ENCODE results near the gene SIX5.

The SIX5 gene

DNA sequence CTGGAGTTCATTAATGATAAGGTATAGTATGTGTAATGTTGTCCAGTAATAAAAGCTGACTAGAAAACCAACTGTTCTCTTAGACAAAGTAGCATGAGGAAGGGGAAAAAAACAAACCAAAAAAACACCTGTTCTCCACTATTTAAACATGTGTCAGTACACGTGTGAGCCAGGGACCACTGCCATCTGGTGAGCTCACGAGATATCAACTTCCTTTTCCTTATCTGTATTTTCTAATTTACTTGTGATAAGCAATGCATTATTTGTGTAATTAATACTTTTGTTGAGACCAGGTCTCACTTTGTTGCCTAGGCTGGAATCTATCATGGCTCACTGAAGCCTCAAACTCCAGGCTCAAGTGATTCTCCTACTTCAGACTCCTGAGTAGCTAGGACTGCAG, 4.3 kb upstream of the SIX5 start:
- no peak for DNase-seq

DNA sequence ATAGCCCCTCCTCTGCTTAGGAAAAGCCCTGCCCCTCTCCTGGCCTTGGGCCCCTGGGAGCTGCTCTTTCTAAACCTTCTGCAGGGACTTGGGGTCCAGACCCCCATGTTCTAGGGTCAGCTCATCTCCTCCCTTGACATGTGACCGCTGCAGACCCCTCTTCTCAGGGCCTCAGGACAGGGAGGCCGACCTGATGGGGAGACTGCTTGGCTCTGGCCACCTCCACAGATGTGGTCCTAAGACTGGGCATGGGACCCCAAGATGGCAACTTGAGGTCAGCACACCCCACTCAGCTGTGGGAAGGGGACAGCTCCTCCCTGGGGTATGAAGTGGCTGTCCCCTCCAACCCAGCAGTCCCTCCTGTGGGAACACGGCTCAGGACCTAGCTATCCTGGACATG, 3.9 kb upstream of the SIX5 start:
- no peak for DNase-seq

DNA sequence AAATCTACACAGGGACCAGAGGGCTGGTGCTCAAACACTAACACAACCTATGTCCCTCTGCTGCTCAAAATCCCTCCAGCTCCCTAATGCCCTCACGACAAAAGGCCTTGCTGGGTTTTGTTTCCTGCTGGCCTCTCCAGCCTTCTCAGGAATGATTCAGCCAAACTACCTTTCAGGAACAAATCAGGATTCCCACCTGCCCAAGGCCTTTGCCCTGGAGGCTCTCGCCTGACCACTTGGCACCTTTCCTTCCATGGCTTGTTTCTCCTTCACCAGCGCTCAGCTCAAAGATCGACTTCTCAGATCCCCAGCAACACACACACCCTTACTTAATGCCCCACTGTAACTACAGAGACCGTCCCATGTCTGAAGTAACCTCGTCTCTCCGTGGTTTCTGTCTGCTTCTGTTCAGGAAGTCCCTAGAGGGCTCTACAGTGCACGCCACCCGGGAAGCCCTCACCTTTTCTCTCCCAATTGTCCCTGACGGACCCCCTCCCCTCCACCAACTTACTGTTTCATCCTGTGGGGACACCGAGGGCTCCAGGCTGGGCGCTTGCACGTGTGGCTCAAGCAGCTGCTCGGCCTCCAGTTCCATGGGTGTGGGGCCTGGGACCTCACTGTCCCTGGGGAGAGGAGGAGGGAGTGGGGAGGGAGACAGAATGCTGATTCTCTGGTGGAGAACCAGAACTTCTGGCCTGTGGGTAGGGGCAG, 3.2 kb upstream of the SIX5 start:
- no peak for DNase-seq

DNA sequence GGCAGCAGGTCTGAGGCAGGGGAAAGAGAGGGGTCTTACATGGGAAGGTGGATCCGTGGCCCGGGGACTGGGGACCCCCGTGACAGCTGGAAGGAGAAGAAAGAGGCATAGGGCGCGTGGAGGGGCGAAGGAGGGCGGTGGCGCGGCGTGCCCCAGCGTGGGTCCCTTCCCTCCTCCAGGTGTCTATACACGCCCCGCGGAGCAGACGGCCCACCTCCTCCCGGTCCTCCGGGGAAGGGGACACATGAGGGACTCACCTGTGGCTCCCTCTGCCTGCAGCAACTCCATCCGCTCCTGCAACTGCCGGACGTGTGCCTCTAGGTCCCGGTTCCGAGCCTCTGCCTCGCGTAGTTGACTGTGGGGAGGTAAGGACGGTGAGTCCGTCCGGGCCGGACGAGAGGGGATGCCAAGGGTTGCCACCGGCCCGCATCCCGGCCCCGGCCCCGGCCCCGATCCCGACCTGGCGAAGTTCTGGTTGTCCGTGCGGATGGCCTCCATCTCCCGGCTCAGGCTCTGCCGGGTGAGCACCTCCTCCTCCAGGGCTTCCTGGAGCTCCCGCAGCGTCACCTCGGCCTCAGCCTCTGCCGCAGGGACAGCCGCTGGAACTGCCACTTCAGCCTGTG, 2.4 kb upstream of the SIX5 start:
- DNase-seq: no peak

DNA sequence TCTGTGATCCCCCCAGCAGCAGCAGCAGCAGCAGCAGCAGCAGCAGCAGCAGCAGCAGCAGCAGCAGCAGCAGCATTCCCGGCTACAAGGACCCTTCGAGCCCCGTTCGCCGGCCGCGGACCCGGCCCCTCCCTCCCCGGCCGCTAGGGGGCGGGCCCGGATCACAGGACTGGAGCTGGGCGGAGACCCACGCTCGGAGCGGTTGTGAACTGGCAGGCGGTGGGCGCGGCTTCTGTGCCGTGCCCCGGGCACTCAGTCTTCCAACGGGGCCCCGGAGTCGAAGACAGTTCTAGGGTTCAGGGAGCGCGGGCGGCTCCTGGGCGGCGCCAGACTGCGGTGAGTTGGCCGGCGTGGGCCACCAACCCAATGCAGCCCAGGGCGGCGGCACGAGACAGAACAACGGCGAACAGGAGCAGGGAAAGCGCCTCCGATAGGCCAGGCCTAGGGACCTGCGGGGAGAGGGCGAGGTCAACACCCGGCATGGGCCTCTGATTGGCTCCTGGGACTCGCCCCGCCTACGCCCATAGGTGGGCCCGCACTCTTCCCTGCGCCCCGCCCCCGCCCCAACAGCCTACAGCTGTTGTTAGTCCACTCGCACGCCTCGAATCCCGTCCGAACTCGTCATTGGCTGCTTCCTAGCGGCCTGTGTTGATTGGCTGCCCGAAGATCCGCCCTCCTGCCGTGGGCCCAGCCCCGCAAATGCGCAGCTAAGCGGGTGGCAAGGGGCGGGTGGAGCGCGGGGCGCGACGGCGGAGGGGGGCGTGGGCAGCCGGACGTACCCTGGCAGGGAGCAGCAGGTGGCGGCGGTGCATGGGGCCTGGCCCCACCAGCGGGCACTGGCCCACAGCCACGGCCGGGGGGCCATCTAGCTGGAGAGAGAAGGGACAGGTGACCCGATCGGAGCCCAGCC, 1.4 kb upstream of the SIX5 start:
- DNase-seq: peak; percentile 83 to 98 (median 87)

DNA sequence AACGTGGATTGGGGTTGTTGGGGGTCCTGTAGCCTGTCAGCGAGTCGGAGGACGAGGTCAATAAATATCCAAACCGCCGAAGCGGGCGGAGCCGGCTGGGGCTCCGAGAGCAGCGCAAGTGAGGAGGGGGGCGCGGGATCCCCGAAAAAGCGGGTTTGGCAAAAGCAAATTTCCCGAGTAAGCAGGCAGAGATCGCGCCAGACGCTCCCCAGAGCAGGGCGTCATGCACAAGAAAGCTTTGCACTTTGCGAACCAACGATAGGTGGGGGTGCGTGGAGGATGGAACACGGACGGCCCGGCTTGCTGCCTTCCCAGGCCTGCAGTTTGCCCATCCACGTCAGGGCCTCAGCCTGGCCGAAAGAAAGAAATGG, 754 bp upstream of the SIX5 start:
- peak; percentile 30 to 85 (median 61) for DNase-seq

DNA sequence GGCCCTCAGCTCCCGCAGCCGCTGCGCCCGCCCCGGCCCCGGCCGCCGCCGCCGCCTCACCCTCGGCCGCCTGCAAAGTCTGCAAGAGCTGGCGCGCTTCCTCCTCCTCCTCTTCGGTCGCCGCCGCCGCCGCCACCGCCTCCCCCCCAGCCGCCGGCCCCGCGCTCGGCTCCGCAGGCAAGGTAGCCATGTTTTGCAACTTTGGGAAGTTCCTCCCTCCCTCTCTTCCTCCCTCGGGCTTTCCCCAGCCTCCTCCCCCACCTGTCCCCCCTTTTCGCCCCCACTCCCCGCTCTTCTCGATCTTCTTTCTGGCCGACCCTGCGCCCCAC, 433 bp downstream of the SIX5 start:
- peak in 3 of 5 experiments; percentile 10 to 58 (median 36) for DNase-seq

DNA sequence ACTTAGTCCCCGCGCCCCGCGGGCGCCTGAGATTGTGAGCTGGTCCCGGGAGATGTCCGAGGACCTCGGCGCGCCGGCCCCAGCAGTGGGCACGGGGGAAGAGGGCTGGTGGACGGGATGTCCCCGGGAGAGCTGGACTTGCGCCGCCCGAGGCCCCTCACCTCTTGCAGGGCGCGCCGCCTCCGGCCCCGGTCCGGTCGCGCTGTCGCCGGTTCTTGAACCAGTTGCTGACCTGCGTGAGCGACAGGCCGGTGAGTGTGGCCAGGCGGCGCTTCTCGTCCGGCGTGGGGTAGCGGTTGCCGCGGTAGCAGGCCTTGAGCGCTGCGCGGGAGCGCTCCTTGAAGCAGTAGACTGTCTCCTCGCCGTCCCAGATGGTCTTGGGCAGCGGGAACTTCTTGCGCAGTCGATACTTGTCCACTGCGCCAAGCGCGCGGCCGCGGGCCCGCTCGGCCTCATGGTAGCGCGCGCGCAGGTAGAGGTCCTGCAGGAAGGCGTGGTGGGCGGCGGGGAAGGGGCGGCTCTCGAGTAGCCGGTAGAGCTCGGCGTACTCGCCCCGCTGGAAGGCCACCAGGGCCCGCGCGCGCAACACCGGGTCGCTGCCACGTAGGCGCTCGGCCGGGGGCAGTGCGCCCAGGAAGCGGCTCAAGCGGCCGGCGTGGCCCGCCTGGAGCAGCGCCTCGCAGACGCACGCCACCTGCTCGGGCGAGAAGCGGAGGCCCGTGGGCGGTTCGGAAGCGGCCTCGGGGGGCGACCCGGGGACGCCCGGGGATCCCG, 984 bp downstream of the SIX5 start:
- peak in 1 of 5 experiments; percentile 38 for DNase-seq

DNA sequence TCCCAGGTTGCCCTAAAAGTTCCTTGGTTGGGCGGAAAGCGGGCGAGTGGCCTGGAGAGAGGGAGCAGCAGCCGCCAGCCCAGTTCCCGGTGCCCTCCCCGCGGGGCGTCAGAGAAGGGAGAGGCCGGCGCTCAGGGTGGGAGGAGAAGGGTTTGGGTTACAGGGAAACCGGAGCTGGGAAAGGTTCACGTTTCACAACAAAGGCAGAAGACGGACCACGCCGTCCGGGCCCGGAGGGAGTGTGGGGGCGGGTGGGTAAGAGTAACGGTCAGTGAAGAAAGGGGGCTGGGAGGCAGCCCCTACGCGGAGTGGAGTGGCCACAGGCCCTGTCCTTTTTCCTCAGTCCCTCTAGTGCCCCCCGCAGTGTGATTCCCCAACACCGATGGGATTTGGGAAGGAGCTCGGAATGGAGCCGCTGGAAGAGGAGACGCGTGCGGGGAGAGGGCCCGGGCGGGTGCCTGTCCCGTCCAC, 1.6 kb downstream of the SIX5 start:
- no peak for DNase-seq

DNA sequence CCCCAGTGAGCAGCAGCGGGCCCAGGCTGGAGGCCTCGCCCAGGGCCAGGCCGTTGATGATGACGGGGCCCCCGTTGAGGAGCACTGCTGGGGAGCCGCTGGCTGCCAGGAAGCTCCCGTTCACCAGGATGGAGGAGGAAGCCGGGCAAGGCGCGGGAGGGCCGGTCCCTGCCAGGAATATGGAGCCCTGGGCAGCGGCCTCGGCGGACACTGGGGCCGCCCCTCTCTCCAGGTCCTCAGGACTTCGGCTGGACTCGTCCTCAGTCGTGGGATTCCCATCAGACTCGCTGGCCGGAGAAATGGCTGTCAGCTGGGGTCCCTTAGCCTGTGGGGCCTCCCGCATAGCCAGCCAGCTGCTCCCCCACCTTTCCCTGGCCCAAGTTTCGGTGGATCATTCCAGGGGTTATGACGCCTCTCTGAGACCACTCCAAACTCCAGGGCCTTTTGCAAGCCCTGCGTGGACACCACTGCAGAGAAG, 2.1 kb downstream of the SIX5 start:
- DNase-seq: no peak

DNA sequence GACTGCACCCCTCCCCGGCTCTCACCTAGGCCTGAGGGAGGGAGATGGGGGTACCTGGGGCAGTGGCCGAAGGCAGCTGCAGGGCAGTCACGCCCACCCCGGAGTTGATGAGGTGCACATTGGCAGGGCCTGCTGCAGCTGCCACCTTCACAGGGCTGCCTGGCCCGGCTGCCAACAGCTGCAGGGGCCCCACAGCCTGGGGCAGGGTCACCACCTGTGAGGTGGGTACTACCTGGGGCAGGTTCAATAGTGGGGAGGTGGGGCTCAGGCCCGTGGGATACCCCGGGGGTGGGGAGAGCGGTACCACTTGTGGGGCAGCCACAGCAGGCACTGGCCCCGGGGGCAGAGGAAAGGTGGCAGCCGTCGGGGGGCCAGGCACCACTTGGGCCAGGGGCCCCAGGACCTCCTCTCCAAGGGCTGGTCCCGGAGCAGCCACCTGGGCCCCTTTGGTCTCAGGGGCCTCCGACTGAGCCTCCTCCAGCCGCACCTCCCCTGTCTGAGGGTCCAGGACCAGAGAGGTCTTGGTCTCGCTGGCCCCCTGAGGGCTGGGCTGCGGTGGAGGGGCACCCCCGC, 2.7 kb downstream of the SIX5 start:
- no peak for DNase-seq

DNA sequence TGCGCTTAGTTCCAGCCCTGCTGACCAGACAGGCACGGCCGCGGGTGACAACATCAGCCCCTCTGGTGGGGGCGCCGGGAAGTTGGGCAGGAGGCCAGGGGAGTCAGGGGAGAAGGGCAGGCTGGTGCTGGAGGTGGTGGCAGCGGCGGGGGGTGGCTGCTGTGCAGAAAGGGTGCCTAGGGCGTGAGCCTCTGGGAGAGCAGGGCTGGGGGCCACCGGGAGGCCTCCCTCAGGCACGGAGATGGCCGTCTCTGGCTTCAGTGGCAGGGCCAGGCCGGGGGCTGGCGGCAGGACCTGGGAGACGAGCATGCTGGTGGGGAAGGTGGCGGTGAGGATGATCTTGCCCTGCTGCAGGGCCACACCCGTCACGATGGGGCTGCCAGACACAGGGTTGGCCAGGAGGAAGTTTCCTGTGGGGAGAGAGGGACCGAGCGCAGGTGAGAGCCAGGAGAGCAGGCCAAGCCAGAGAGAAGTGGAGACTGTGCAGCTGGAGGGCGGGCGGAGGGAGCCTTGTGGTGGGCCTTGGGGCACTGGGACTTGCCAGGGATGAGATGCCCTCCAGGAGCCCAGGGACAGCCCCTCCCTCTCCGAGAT, 3.3 kb downstream of the SIX5 start:
- DNase-seq: no peak

DNA sequence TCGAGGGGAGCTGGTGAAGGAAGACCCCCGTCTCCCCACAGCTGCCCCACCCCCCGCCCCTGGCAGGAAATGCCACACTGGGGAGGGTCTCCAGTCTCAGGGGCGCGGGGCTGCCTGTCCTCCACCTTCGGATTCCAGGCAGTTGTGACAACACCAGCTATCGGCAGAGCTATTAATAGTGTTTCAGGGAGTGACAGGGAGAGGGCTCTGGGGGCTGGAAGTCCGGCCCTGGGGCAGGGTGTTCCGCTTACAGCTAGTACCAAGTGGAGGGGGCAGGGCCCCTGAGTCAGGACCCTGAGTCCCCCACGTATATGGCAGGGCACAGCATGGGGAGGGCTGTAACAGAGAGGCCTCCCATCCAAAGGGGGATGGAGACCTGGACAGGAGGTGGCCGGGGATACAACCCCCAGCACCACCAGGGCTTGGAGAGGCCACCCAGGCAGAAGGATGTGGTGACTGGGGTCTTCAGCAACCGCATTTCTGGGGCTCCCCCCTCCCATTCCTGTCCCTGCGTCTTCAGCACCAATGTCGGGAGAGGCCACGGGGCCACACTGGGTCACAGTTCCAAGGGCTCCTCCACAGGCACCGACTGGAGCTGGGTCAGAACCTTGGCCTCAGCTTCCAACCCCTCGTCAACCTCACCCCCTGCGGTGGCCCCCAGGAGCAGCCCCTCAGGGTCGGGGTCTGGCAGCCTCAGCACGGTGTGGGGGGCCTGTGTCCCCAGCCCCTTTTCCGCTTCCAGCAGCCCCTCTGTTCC, 3.9 kb downstream of the SIX5 start:
- no peak for DNase-seq

DNA sequence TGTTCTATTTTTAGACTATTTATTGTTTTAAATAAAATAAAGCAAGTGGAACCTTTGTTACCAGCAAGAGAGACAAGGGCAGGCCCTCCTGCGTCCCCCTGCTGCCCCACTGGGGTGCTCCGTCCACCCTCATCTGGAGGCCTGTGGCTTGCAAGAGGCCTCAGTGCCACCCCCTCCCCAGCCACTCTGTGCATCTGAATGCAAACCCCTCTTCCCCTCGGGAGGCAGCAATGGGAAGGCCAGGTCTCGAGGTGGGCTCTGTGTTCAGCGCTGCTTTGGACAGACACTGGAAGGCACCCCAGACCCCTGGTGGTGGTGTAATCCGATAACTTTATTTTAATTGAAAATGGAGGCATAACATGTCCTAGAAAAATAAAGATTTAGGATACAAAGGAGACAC, 4.6 kb downstream of the SIX5 start:
- no peak for DNase-seq

DNA sequence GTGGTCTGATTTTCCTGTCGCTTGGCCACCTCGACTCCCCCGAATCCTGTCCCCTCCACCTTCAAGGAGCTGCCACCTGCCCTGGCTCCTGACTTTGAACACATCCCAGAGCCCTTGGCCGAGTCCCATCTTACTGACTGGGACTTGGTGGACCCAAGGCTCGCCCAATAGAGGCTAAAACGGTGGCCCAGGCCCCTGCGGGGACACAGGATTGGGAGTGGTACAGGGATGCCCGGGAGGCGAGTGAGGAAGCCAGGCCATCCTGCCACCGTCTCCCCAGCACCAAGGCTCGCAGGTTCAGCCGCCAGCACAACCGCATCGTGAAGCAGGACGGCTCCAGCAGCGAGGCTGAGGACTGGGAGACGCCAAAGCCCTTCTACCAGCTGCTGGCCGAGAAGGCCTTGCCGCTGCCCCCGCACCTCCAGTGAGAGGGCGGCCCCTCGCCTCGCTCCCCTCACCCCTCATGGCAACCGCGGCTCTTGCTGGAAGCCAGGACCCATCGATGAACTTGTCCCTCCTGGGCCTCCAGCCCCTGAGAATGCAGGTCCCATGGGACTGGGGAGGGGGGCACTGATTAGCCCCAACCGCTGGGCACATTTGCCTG, 5.3 kb downstream of the SIX5 start:
- DNase-seq: no peak

DNA sequence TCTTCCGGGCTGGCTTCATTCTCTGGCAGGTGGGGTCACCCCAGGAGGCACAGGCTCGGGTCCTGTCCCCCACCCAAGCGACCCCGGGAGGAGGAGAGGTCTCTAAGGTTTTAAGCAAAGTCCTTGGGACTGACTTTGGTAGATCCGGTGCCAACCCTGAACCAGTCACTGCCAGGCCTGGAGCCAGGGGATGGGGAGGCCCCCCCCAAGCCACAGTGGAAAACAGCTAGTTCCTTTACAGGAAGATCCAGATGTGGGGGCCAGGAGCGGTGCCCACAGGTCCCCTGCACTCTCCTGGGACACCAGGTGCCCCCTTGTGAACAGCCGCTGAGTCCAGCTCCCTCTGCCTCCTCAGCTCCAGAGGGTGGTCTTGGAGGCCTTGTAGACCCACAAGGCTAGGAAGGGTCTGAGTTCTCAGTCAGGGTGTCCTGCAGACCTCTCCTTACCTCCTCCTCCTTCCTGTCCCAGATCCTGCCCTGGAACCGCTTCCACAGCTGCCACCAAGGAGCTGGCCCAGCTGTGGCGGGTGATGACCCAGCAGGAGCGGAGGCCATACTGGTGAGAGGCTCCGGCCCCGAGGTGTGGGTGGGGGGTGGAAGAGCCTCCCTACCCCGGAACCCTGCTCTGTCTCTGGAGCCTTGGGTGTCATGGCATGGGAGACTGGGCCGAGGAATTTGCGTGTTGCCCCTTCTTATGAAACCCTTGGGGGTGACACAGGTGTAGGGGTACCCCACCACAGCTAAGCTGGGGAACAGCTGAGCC, 6.0 kb downstream of the SIX5 start:
- DNase-seq: no peak

DNA sequence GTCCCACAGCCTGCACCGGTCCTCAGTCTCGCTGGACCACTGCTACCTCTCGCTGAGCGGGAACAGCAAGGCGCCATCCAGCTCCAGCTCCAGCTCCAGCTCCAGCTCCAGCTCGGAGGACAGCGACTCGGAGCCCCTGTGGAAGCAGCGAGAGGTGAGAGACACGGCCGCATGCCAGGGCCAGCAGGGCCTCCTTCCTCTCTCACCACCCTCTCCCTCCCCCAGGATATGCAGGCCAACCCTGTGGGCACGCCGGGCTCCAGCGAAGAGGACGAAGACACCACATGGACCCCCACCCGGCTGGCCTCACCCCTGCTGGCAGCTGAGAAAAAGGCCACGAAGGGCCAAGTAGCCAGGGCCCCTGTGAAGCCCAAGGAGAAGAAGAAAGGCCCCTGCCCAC, 7.3 kb downstream of the SIX5 start:
- no peak for DNase-seq

DNA sequence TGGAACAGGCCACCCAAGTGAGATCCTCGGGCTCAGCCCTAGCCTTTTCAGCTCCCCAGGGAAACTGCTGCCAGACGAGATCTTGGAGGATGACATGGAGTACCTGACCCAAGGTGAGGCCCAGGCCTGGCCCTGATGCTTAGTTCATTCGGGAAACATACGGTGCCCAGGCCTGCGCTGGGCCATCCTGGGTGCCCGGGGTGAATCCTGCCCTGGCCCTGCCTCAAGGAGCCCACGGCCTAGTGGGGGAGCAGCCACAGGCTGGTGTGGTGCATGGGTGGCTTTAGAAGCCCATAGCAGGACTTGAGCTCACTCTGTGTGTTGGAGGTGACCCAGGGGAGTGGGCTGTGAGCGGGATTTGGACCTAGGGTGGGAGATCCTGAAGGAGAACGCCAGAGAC, 10.1 kb downstream of the SIX5 start:
- no peak for DNase-seq

DNA sequence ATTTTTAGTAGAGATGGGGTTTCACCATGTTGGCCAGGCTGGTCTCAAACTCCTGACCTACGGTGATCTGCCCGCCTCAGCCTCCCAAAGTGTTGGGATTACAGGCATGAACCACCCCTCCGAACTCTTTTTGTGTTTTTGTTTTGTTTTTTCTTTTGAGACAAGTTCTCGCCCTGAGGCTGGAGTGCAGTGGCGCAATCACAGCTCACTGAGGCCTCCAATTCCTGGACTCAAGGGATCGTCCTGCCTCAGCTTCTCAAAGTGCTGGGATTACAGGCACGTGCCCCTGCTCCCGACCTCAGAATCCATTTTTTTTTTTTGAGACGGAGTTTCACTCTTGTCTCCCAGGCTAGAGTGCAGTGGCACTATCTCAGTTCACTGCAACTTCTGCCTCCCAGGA, 11.4 kb downstream of the SIX5 start:
- no peak for DNase-seq

DNA sequence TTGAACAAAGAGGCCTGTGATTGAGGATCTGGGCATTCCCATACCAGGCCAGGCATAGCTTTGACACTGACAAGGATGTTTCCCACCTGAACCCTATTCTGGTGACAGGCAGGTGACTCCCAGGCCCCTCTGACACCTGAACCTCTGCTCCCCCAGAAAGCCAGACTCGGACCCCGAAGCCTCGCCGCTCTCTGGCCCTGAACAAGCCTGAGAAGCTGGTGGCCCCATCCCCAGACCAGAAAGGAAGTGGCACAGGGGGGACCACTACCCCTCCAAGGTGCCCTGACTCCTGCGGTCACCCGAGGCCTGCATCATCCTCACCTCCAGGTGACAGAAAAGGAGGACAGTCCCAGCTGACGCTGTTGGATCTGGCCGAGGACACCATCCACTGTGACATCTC, 14.7 kb downstream of the SIX5 start:
- DNase-seq: no peak

Measured in T-helper 2 cell (primary cell).